Pulmonary artery endothelial cell (primary cell): ENCODE data around the gene SPHK1. TPM values are rescaled to one million over a fixed set of nuclear protein-coding genes. Genes with fewer than 3 reads are reported as not detected.

ENCODE experiments used
- DNase-seq: peaks from one replicate; pipeline ENCODE4 v3.0.0-alpha.2; 2011; ENCODE audit warnings: low read depth, low spot score
- total RNA-seq: library from RNA; depleted of rRNA; stranded (reverse); fragments of >200 nt; gene quantifications from 2 replicates; pipeline ENCODE4 v1.2.3, GENCODE V29; 2014

Gene SPHK1
- total RNA-seq, 1 donor from 2014 or later: 180 TPM

DNA sequence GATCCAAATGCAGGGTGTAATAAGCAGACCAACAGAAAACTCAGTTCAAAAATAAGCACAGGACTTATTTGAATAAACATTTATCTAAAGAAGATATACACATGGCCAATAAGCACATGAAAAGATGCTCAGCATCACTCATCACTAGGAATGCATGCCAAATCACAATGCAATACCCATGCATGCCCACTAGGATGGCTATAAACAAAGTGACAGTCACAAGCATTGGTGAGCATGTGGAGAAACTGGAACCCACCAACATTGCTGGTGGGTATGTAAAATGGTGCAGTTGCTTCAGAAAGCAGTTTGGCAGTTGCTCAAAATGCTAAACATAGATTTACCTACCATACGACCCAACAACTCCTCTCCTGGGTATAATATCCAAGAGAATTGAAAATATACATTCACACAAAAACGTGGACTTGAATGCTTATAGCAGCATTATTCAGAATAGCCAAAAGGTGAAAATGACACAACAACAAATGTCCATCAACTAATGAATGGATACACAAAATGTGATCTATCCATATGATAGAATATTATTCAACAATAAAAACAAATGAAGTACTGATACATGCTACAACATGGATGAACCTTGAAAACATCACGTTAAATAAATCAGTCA, 48.4 kb downstream of the SPHK1 start:
- DNase-seq: no peak

GRCh38 chr17:76433693-76434092, 49.3 kb downstream of the SPHK1 start:
- DNase-seq: no peak

- no peak for DNase-seq
Observed at GRCh38 chr17:76434870-76435269, 50.5 kb downstream of the SPHK1 start.

DNA sequence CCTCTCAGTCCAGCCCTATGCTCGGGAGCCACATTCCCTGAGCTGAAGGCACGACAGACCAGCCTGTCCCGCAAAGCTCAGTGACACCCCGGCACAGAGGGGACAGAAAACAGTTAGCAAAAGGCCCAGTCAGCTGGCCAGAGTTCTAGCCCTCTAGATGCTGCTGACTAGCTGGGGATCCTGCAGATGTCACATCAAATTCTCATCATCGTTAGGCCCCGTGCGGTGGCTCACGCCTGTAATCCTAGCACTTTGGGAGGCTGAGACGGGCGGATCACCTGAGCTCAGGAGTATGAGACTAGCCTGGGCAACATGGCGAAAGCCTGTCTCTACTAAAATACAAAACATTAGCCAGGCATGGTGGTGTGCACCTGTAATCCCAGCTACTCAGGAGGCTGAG, 51.3 kb downstream of the SPHK1 start:
- DNase-seq: no peak

Other genes starting within 250 kb of the SPHK1 start
- not detected in 2 replicates for gene FOXJ1, start 243.4 kb upstream of the SPHK1 start, total RNA-seq
- 0.04 and 0.26 TPM in 2 replicates for gene RNF157, start 144.1 kb upstream of the SPHK1 start, total RNA-seq
- 9.3 and 14.2 TPM in 2 replicates for gene UBALD2, start 119.3 kb upstream of the SPHK1 start, total RNA-seq
- gene QRICH2, start 76.3 kb upstream of the SPHK1 start, total RNA-seq: 1.8 and 4.4 TPM in 2 replicates
- gene PRPSAP1, start 30.7 kb upstream of the SPHK1 start, total RNA-seq: 45.9 and 47.9 TPM in 2 replicates
- gene UBE2O, start 68.5 kb downstream of the SPHK1 start, total RNA-seq: 19.0 and 25.5 TPM in 2 replicates
- gene AANAT, start 83.0 kb downstream of the SPHK1 start, total RNA-seq: not detected in 2 replicates
- gene RHBDF2, start 116.8 kb downstream of the SPHK1 start, total RNA-seq: 14.0 and 20.6 TPM in 2 replicates
- 0.40 and 1.4 TPM in 2 replicates for gene CYGB, start 153.1 kb downstream of the SPHK1 start, total RNA-seq
- 0.20 and 0.35 TPM in 2 replicates for gene PRCD, start 155.4 kb downstream of the SPHK1 start, total RNA-seq
- 0.66 and 1.7 TPM in 2 replicates for gene ST6GALNAC2, start 201.3 kb downstream of the SPHK1 start, total RNA-seq